ENCODE data around the gene TSHZ2.
"Not testable (repeated sequence)": the region's sequence is repeated elsewhere in the genome, so short reads cannot be mapped to it uniquely, and the experiment has no call there.

TSHZ2 gene

DNA sequence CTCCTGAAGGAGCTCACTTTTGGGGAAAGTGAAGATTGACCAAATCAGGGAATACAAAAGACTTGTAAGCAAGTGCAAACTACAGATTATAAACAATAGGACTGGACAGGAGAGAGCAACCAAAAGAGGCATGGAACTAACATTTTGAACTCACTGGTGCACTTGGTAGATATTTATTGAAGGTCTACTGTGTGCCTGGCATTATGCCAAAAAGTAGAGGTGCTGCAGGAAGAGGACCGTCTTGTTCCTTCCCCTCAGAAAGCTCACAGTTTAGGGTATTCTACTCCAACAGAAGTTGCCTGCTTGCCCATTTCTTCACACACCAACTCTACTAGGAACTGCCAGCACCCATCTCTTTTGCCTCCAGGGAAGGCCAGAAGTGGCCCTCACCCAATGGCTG lies 10.0 kb upstream of the TSHZ2 start:
- DNase-seq (ENCODE audit: low spot score), result no peak

DNA sequence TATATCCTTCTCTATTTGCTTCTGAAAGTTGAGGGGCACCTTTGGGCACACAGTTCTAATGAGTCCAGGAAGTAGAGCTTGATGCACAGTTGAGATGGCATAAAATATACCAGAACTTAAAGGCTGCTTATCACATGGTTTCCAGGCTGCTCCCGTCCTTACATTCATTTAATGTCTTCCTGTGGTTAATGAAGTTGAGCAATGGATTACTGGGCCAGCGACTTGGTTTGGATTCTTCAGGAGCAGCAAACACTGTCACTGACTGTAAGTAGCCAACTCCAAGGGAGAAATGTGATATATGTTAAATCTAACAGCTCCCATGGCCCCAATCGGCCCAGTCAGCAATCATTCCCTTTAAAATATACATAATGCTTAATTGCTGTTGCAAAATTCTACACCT lies 9.0 kb upstream of the TSHZ2 start:
- DNase-seq (ENCODE audit: low spot score), result no peak

DNA sequence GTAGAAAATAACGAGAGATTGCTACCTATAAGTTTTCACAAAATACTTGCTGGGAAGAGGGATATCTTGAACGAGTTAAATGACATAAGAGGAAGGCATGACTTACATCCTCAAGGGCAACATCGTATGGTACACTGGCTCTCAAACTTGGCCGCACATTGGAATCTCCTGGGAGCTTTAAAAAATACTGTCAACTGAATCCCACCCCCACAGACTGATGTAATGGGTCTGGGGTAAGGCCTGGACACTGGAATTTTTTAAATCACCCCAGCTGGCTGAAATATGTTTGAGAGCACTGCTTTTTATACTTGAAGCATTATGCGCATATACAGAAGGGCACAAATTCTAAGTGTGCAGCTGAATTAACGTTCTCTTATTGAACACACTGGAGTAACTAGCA lies 8.0 kb upstream of the TSHZ2 start:
- no peak for DNase-seq (ENCODE audit: low spot score)

DNA sequence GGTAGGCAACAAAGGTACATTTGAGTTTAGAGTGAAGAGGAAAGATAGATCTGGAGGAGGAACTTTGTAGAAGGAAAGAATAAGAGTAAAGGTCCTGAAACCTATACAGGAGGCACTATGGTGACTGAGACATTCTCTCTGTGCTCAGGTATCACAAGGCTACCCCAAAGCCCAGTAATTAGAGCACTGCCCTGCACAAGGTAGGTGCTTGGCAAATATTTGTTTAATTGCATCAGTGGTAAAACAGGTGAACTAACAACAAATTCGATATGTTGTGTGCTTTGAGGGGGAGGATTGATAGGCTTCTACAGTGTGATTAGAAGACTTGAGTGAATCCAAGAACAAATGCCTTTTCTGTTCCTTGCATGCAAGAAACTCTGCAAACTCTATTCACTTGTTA lies 6.8 kb upstream of the TSHZ2 start:
- DNase-seq (ENCODE audit: low spot score), result no peak

DNA sequence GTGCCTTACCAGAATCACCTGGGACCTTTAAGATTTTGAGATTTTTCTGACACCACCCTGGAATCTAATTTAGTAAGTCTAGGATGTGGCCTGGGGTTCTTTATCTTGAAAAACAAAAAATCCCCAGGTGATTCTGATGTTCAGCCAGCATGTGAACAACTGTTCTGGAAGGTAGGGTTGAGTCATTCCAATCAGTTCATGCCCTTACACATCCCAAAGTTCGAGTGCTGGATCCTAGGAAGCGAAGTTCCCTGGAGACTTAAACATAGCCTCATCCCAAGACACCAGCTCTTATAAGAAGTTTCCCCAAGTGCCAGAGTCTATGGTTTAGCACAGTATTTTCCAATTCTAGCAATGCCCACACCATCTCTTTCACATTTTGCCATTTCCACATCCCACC lies 6.3 kb upstream of the TSHZ2 start:
- no peak for DNase-seq (ENCODE audit: low spot score)

DNA sequence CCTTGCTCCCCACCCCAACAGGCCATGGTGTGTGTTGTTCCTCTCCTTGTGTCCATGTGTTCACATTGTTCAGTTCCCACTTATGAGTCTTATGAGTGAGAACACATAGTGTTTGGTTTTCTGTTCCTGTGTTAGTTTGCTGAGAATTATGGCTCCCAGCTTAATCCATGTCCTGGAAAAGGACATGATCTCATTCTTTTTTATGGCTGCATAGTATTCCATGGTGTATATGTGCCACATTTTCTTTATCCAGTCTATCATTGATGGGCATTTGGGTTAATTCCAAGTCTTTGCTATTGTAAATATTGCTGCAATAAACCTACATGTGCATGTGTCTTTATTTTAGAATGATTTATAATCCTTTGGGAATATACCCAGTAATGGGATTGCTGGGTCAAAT lies 5.6 kb upstream of the TSHZ2 start:
- DNase-seq (ENCODE audit: low spot score), result not testable (repeated sequence)

DNA sequence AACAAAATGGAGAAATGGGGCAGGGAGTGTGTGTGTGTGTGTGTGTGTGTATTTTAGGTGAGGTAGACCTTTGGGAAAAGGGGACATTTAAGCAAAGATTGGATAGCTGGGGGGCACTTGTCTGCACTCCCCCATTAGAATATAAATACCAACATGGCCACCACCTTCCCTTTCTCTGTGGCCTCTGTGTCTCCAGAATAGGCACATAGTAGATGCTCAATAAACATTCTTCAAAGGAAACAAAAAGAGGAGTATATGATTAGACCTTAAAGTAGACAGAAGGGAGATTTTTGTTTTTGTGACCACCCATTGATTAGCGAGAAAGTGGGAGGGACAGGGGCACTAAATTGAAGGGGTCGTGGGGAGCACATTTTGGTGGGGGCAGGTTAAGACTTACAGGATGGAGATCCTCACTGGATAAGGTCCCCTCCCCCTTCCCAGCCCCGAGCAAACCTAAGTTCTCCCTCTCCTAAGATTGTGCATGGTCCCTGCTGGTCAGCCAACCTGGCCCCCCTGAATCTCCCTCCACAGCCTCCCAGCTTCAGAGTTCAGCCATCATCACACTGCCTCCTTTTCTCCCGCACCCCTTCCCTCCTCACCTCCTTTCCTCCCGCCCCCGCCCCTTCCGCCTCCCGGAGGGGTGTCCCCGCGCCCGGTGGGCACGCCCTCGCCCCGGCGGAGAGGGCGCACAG lies 514 bp upstream of the TSHZ2 start:
- no peak for DNase-seq (ENCODE audit: low spot score)

DNA sequence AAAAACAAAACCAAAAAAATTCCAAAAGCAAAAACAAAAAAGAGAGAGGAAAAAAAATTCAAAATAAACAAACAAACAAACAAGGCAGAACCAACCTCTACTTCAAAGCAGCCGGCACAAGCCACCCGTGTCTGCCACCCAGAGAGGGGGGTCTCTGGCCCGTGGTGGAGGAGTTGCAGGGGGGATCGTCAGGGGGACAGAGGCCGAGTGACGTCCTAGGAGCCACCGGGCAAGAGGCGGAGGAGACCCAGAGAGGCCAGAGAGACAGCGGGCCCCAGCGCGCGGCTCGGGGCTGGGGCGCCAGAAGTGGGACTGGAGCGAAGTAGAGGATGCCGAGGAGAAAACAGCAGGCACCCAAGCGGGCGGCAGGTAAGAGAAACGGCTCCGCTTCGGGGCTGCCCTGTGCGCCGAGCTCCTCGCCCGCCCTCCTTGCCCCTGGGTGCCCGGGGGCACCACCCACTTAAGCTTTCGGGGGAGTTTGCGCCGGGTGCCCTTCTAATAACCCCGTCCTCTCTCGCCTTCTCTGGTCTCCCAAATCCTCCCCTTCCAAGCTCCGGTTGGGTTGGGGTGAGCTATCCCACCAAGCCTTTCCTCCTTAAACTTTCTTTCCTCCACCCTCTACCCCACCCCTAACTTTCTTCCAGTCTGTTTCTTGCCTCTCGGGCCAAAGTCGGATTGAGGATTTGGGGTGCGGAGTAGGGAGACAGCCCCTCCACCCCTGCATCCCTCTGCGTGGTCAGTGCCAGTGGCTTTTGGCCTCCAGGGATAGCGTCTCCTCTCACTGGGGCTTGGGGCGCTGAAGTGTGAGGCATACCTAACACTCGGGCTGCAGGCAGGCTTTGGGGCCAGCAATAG lies 1.0 kb downstream of the TSHZ2 start:
- DNase-seq (ENCODE audit: low spot score), result no peak

DNA sequence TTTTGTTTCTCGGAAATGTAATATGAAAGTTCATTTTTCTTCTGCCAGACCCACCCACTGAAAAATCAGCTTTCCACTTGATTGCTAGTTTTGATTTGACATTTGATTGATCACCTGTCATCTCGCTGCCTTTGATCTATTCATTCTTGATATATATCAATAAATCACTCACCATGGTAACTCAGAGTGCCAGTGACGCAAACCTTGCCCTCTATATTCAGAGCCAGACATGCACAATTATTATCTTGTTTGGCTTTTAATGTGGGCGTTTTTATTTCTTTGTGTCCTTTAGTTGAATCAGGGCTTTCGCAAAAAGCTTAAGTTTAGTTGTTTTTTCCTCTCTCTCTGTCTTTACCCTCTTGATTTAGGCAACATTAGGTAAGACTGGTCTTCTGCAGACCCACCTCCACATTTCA lies 2.0 kb downstream of the TSHZ2 start:
- DNase-seq (ENCODE audit: low spot score), result no peak

DNA sequence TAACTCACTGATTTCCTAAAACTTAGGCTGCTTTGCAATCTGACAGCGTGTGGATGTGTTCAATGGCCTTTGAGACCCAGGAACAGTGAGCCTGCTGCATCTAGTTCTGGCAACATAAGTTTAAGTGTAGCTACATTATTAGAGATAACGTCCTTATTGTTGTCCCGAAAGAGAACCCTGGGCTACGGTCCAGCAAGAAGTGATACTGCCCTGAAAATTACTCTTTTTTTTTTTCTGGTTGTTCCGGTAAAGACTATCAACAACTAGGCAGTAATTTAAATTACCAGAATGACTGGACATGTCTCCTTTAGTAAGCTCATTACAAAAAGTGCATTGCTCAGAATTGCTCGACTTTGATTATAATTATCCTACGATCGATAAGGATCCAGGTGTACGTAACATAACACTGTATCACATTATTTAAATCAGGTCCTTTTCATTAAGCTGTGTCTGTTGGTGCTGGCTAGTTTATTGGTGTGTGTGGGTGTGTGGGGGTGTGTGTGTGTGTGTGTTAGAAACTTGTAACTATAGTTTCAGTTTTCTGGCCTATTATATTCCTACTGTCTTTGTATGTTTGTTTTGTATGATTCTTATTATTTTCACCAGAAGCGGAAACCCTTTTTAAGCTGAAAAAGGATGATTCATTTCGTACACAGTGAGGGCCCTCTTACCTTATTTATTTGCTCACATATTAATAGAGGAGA lies 3.0 kb downstream of the TSHZ2 start:
- DNase-seq (ENCODE audit: low spot score), result no peak

DNA sequence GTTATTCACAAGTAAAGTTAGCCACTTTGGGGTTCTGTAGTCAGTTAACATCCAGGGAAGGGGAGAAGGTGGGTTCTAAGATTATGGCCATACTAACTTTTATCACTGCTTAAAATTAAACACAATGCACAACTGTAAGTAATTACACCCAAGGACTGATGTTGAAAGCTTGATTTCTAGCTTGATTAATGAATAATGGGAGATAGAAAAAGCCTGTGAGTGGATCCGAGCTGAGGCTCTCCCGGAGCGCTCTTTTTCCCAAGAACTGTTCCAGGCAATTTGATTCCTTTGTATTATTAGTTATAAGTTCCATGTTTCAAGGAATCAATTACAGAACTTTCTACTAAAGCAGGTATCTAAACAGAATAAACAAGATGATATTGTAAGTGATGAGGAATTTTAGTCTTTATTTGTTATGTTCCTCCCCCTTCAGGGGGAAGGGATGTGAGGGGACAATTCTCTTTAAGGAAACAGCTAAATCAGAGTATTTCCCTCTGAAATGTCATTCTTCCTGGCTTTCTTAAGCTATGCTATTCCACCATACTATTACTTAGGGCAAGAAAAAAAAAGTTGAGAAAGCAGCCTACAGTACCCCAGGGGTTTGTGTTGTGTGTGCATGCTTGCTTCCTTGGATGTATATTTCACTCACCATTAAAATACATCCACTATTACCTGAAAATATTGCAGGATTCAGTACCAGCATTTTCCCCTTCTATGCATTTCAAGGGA lies 3.8 kb downstream of the TSHZ2 start:
- no peak for DNase-seq (ENCODE audit: low spot score)

DNA sequence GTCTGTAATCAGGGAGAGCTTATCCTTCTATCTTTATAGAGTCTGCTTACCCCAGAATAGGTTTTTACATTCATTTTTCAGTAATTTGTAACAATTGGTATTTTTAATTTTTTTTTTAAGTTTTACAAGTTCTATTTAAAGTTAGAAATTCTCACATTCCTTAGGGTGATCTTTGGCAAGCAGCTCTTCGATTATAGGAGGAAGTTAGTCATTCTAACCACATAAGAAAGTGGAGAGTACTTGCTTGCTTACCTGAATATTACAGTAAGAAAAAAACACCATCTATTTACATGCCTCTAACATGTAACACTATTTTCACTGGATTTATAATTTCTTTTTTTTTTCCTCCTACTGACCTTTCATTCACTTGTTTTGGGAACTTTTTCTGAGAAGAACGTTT lies 6.7 kb downstream of the TSHZ2 start:
- no peak for DNase-seq (ENCODE audit: low spot score)

DNA sequence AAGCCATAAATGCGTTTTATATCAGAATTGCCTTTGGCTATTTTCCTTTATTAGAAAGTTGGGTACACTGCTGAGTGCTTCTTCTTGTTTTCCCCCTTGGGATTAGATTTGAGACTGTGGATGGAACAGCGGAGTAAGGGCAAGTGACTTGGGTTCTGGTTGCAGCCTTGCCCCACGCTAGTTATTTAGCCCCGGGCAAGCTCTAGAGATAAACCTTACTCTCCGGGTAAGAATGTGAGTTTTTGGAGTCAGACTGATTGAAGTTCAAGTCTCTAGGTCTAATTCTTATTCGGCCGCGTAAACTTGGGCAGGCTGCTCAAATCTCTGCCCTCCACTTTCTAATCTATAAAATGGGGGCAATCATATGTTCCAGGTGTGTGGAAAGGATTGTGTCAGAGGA lies 8.9 kb downstream of the TSHZ2 start:
- DNase-seq (ENCODE audit: low spot score), result no peak

DNA sequence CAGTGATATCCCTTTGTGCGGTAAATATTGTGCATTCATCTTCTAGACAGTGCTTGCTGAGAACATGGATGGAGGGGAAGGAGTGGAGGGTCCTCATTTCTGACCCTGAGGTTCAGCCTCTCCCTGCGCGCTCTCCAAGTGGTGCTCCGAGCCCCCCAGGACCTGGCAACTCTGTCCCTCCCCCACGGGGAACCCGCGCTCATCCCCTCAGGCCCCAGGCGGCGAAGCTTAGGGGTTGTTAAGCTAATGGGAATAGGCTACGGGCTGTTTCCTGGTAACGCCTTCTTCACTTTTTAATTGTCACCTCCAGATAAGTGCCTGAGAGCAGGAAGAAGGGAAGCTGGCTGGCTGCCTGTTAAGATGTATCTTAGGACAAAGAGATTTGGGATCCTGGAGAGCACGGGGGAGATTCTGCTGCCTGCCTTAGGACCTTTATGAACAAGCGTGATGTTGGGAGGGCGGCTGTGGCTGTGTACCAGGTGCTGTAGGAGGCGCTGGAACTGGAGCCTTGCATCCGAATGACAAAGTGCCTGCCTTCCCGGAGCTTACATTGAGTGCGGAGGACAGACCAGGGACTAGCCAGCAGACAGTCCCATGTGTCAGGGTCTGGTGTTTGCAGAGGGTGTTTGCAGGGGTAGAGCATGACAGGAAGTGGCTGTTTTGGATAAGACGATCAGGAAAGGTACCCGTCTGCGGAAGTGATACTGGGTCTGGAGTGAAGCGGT lies 11.7 kb downstream of the TSHZ2 start:
- DNase-seq (ENCODE audit: low spot score), result no peak

DNA sequence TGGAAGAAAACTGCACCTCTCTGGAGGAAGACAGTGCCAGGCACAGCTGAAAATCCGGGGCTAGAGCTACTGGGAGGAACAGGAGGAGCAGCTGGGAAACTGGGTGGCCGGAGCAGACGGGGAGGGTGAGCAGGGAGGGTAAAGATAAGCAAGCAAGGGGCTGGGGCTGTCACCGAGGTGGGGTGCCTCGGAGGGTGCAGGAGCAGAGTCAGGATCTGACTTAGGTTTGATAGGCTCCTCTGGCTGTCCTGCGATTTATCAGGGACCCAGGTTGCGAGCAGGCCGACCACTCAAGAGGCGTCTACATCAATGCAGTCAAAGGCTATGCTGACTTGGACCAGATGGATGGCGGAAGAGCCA lies 12.3 kb downstream of the TSHZ2 start:
- no peak for DNase-seq (ENCODE audit: low spot score)

DNA sequence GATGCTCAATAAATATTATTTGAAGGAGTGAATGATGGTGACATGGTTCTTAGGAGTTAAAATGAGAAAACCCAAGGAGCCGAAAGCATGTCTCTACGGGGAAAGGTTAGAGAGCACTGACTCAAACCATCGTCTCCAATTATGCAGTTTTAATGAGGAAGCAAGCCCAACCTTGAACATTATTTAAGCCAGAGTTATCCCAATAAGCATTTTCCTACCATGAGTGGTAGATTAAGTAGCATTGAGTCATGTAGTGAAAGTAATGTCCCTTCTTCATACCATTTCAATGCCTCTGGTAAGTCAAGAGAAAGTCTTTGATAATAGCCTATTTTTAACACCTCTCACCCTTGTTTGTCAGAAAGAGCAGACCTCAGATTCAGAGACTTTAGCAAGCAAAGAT lies 13.5 kb downstream of the TSHZ2 start:
- DNase-seq (ENCODE audit: low spot score), result no peak

DNA sequence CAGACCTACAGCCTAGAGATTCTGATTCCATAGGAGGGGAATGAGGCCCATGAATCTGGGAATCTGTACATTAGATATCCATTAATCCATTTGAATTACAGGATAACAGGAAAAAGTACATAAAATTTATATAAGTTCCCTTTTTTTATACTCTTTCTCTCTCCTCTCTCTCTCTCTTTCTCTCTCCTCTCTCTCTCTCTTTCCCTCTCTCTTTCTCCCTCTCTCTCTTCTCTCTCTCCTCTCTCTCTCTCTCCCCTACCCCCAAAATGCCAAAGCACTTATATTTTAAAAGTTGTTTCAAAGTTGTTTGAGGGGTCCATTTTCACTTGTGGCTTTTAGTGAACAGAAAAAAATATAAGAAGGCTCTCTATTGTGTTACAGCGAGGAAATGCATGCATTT lies 15.1 kb downstream of the TSHZ2 start:
- DNase-seq (ENCODE audit: low spot score), result no peak

DNA sequence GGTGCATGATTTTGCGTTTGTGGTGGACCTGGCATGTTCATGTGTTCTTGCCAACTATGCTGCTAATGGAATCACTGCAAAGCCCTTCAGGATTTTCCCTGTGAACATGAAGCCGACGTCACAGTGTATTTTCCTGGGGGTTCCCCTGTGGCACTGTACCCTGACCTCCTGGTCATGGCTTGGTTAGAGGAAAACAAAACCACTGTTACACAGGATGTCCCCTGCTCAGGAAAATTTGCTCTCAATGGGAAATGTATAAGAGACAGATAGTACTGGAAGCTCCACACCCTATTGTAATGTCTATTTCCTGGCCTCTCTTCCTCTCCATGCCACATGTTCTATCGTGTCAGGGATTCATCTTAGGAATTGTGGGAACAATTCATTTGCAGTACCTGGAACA lies 19.7 kb downstream of the TSHZ2 start:
- no peak for DNase-seq (ENCODE audit: low spot score)

DNA sequence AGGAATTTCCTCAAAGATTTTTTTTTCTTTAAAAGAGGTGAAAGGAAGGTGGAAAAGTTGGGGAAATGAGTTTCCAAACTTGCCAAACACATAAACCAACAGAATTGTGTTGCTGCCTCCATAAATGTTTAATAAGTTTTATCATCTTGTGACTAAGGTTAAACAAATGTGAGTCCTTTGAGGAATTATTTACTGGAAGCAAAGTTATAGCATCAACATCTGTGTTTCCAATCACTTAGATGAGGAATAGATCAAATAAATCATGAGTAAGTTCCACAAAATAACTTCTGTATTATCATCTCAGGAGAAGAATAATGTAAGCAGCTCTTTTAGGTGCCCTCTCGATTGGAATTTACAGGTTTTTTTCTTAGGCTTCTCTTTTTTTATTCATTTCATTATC lies 20.5 kb downstream of the TSHZ2 start:
- DNase-seq (ENCODE audit: low spot score), result no peak

DNA sequence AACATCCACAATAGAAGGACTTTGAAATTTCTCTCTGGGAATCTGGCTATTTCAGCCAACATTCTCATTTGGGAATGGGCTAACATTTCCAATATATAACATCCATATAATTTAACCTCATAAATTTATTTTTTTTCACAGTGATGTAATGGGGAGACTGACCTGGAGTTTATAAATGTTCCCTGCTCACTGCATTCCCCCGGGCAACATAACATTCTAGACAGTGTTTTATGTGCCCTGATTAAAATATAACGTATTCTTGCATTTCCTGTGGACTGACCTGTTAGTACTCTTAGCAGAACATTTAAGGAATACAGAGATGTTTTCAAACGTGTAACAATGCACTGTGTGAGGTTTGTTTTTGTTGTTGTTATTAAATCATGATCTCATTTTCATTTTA lies 20.9 kb downstream of the TSHZ2 start:
- DNase-seq (ENCODE audit: low spot score), result no peak

DNA sequence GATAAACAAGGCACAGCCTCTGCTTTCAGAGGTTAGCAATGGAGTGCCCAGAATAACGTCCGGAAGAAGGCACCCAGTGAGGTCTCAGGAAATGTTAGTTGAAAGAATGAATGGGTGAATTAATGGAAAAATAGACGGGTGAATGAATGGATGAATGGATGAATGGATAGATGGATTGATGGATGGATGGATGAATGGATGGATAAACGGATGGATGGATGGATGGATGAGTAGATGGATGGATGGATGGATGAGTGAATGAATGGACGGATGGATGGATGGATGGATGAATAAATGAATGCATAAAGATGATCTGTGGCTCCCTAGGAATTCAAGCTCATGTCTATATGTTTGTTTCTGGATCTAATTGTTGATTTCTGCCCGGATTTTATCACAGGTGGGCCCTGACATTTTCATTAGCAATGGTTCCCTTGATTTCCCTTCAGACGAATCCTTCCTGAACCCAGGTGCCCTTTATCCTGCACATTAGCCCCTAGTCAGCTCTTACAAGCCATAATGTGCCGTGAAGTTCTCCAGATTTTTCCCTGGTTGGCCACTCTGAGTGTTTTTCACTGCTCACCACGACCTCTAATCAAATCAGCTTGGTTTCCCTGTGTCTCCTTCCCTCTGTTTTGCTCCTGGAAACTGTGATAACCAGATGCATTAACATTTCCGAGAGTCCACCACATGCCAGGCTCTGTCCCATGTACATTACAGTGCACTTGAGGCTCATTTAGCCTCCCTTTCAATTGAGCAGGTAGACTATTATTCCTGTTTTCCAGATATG lies 22.2 kb downstream of the TSHZ2 start:
- DNase-seq (ENCODE audit: low spot score), result no peak
